Heart right ventricle (tissue), 16 donors: ENCODE measurements around the gene IRF3. TPM values are rescaled to one million over a fixed set of nuclear protein-coding genes. Genes with fewer than 3 reads are reported as not detected.
A peak's percentile ranks its signal among the peaks of the same experiment; 100 is the strongest.

ENCODE experiments used
- ATAC-seq, 8 donors: fragments of 200-7000 bp; cut with Tn5 transposase; one replicate each; pipeline ENCODE4 v1.9.1; 2020; ENCODE audit warnings: mild to moderate bottlenecking in 8 of 8, moderate library complexity in 8 of 8, moderate number of reproducible peaks in 1 of 8
- DNase-seq, 2 donors: peaks; one replicate each; pipeline ENCODE4 v3.0.0-alpha.2; 2020
- H3K27ac ChIP-seq, 10 donors: fragments of 200-600 bp; sonication (generic) in 2 of 10; one replicate each; pipeline versions ENCODE4 v1.5.0 to v1.8.0; 2020 to 2022; ENCODE audit warnings: mild to moderate bottlenecking in 3 of 10
- H3K27me3 ChIP-seq, 7 donors: fragments of 200-600 bp; one replicate each; pipeline ENCODE4 v1.8.0; 2021 to 2022; ENCODE audit warnings: mild to moderate bottlenecking in 2 of 7
- H3K36me3 ChIP-seq, 9 donors: fragments of 200-600 bp; sonication (generic) in 1 of 9; one replicate each; pipeline versions ENCODE4 v1.5.0 to v1.8.0; 2020 to 2022; ENCODE audit warnings: mild to moderate bottlenecking in 2 of 9
- H3K4me1 ChIP-seq, 9 donors: fragments of 200-600 bp; sonication (generic) in 1 of 9; one replicate each; pipeline versions ENCODE4 v1.5.0 to v1.8.0; 2020 to 2022; ENCODE audit warnings: mild to moderate bottlenecking in 4 of 9
- H3K4me3 ChIP-seq, 10 donors: fragments of 200-600 bp; sonication (generic) in 2 of 10; one replicate each; pipeline versions ENCODE4 v1.5.0 to v1.8.0; 2020 to 2022; ENCODE audit warnings: mild to moderate bottlenecking in 7 of 10, moderate library complexity in 2 of 10
- H3K9me3 ChIP-seq, 11 donors: fragments of 200-600 bp in 10 of 11; sonication (generic) in 2 of 11; one replicate each; pipeline versions ENCODE4 v1.5.0 to v1.8.0; 2013 to 2022; ENCODE audit warnings: mild to moderate bottlenecking in 2 of 11, control low read depth in 1 of 11, moderate library complexity in 1 of 11
- WGBS, 2 donors: extraction: QIAGEN DNeasy Blood & Tissue Kit; methylation state at CpG; one replicate each; pipeline ENCODE4 v1.1.7; 2013; ENCODE audit warnings: inconsistent platforms in 1 of 2; 5-methylcytosine and 5-hydroxymethylcytosine counted together
- intact Hi-C, 10 donors: fragments of 100-400 bp; cut with DNase I; formaldehyde crosslinking; loops; one replicate each; pipeline versions ENCODE4 v1.11.1 to v1.14.2; 2022
- polyA plus RNA-seq, 2 donors: library from polyadenylated mRNA; stranded (reverse); fragments of 200-250 nt; gene quantifications; one replicate each; pipeline ENCODE4 v1.2.3, GENCODE V29; 2013
- total RNA-seq, 10 donors: library from RNA; stranded (reverse); fragmentation: NEBNext Ultra II Directional in 3 of 10; extraction: Animal tissue kit (Norgen Biotek cat#: 25700) in 3 of 10; gene quantifications; one replicate each; pipeline versions ENCODE4 v1.2.1 to v1.2.4, GENCODE V29; 2021 to 2023
- TF ChIP-seq, protein P1 (sequence below), 9 donors: fragments of 200-600 bp; sonication (generic) in 2 of 9; IDR thresholded peaks; one replicate each; pipeline versions ENCODE4 v1.5.0 to v1.8.0; 2021 to 2022; ENCODE audit warnings: antibody characterized with exemption in 9 of 9, mild to moderate bottlenecking in 5 of 9, moderate library complexity in 1 of 9
- donor health status: Arrhythmogenic right ventricular cardiomyopathy.
- donor health status: ischemic (EF 13 %, LVEDD 7.1; RV severe dilation, severe dysfunction).
- donor health status: healthy with polysubstance abuse.
- donor health status: DM: no; HTN: yes; CAD: no.
- donor health status: DM: no; HTN: no; CAD: no.
- donor health status: ischemic (EF 25% LVEDD 6.9; RV normal size, moderate dysfunction).
- donor health status: ischemic (EF 25% LVEDD 5.7; RV mildly dilated, moderate dysfunction).
- donor health status: healthy.
- donor health status: DM: yes; HTN: yes; CAD: no.
- donor health status: Ischemic cardiomyopathy.
- donor health status: ischemic (EF 35%, LVEDD 5.7; RV mildly dilated, moderate dysfunction).
- donor health status: nonischemic (EF 11% LVEDD 7.7; RV severe dilation, severe dysfunction).
- donor health status: DM: yes; HTN: yes; CAD: no.
- donor health status: PGD.
- donor health status: ischemic (EF 29% LVEDD 5.4; RV normal size, mild dysfunction).
- donor health status: nonischemic (EF 23%, LVEDD 6.1; RV moderate dilation, normal function).

The IRF3 gene
- total and polyA plus RNA-seq, 12 donors, result 22.3 to 84.2 (median 25.4) TPM

DNA sequence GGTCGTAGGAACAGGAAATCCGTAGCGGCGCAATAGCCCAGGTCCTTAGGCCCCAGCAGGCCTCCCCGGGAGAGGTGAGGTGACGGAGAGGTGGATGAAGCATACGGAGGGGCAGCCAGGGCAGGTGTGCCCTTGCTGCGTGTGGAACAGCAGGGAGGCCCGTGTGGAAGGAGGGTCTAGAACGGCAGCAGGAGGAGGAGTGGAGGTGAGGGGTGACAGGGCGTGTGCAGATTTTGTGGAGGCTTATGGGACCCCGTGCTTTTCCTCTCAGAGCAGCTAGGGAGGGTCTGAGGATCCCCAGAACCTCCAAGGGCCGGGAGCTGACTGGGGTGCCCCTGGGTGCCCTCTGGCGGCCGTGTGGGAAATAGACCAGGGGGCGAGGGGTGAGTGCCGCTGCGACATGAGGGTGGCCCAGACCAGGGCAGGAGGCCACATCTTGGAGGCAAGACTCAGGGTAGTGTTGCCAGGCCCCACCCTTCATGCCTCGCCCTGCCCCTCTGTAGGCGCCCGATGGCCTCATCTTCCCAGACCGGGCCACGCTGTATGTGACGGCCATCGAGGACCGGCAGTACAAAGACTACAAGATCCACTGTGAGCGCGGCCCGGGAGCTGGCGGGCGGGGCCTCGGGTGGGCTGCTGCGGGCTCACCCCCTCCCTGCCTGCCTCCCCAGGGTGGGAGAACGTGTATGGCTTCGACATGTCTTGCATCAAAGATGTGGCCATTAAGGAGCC, 18.8 kb upstream of the IRF3 start:
- no peak for ATAC-seq

DNA sequence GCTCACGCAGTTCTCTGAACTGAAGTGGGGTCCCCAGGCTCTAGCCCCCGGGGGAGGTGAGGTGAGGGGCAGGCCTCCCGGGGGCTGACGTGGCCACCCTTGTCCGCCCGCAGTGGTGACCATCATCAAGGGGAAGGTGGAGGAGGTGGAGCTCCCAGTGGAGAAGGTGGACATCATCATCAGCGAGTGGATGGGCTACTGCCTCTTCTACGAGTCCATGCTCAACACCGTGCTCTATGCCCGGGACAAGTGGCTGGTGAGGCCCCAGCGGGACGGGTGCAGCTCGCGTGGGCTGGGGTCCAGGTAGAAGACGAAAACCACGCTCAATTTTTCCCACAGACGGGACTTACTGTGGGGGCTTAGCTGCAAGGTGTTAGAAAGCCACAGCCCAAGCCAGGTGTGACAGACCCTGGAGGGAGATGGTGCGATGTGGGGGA, 18.2 kb upstream of the IRF3 start:
- intact Hi-C loops, result loop anchor here in 1 of 10 donors (10.0 kb wide), 1 partner anchor 121 kb away; no protein-coding TSS in a partner anchor
- ATAC-seq, result no peak
- 95% methylated on average over 18 of the region's 18 CpGs for WGBS, 2 donors

More for the DNA sequence above, 18.8 kb upstream of the IRF3 start:
- no peak overlapping the region for H3K4me3 ChIP-seq
- H3K27me3 ChIP-seq, result peaks cover 0 to 7% (median 0%) of the 10 kb centered on the region in 7 donors
- H3K9me3 ChIP-seq, result no peaks in the 10 kb centered on the region
- TF ChIP-seq, protein P1, sequence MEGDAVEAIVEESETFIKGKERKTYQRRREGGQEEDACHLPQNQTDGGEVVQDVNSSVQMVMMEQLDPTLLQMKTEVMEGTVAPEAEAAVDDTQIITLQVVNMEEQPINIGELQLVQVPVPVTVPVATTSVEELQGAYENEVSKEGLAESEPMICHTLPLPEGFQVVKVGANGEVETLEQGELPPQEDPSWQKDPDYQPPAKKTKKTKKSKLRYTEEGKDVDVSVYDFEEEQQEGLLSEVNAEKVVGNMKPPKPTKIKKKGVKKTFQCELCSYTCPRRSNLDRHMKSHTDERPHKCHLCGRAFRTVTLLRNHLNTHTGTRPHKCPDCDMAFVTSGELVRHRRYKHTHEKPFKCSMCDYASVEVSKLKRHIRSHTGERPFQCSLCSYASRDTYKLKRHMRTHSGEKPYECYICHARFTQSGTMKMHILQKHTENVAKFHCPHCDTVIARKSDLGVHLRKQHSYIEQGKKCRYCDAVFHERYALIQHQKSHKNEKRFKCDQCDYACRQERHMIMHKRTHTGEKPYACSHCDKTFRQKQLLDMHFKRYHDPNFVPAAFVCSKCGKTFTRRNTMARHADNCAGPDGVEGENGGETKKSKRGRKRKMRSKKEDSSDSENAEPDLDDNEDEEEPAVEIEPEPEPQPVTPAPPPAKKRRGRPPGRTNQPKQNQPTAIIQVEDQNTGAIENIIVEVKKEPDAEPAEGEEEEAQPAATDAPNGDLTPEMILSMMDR (IDR thresholded peaks at IDR 0.05), result peak in 8 of 9 donors; percentile 7 to 51 (median 36)
- WGBS, 2 donors, result 81 to 84% methylated on average over 33 to 35 of the region's 35 CpGs
- intact Hi-C loops, result loop anchor here in 1 of 10 donors (10.0 kb wide), 1 partner anchor 120 kb away; no protein-coding TSS in a partner anchor
- peaks cover 3 to 76% (median 47%) of the 10 kb centered on the region in 9 donors for H3K36me3 ChIP-seq
- no peak for DNase-seq
- peak overlapping the region in 1 of 10 donors; percentile 60 for H3K27ac ChIP-seq
- H3K4me1 ChIP-seq, result peaks cover 13 to 77% (median 48%) of the 10 kb centered on the region in 9 donors

DNA sequence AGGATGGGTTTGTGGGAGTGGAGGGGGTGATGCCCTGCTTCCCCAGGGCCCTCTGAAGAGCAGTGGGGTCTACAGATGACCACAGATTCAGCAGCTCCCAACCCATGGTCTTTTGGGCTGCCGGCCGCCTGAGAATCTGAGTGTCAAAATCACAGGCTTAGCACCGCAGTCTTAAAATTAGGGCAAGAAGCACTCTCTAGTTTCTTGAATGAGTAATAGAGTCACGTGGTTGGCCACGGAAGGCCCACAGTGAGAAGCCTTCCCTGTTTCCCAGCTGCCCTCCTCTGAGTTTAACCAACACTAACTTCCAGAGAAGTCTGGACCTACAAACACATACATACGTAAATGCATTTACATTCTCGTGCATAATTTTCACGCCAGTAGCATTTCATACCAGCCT, 16.6 kb upstream of the IRF3 start:
- no peak for DNase-seq
- Histone ChIP-seq H3K4me3 (no peak overlapping the region), H3K27me3 (no peaks in the 10 kb centered on the region), H3K9me3 (no peaks in the 10 kb centered on the region), H3K27ac (no peak overlapping the region), H3K36me3 (peaks cover 3 to 67% (median 47%) of the 10 kb centered on the region in 9 donors), H3K4me1 (peaks cover 20 to 76% (median 55%) of the 10 kb centered on the region in 9 donors)
- ATAC-seq, result no peak
- WGBS, 2 donors, result 87 to 94% methylated on average over 8 of the region's 8 CpGs
- TF ChIP-seq, protein P1 (IDR thresholded peaks at IDR 0.05), result no peak
- intact Hi-C loops, result loop anchor here in 1 of 10 donors (10.0 kb wide), 1 partner anchor 123 kb away; no protein-coding TSS in a partner anchor

More for the DNA sequence above, 18.2 kb upstream of the IRF3 start:
- Histone ChIP-seq H3K36me3 (peaks cover 3 to 76% (median 47%) of the 10 kb centered on the region in 9 donors), H3K9me3 (no peaks in the 10 kb centered on the region), H3K4me3 (no peak overlapping the region), H3K27me3 (peaks cover 0 to under 1% (median 0%) of the 10 kb centered on the region in 7 donors), H3K4me1 (peaks cover 13 to 77% (median 48%) of the 10 kb centered on the region in 9 donors), H3K27ac (no peak overlapping the region)
- no peak for DNase-seq
- TF ChIP-seq, protein P1 (IDR thresholded peaks at IDR 0.05), result no peak

DNA sequence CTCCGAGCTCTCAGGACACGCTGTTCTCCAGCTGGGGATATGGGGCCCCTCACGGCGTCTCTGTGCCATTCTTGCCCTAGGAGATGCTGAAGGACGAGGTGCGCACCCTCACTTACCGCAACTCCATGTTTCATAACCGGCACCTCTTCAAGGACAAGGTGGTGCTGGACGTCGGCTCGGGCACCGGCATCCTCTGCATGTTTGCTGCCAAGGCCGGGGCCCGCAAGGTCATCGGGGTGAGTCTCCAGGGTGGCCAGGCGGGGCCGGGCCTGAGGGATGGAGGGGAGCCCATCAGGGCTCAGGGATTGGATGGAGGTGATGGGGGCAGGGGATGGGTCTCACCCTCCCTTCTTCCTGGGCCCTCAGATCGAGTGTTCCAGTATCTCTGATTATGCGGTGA, 16.2 kb upstream of the IRF3 start:
- DNase-seq (no peak), ATAC-seq (no peak)
- Histone ChIP-seq H3K27me3 (no peaks in the 10 kb centered on the region), H3K4me3 (no peak overlapping the region), H3K9me3 (no peaks in the 10 kb centered on the region), H3K27ac (no peak overlapping the region), H3K36me3 (peaks cover 3 to 63% (median 47%) of the 10 kb centered on the region in 9 donors), H3K4me1 (peaks cover 20 to 71% (median 54%) of the 10 kb centered on the region in 9 donors)
- intact Hi-C loops, result loop anchor here in 1 of 10 donors (10.0 kb wide), 1 partner anchor 123 kb away; no protein-coding TSS in a partner anchor
- 77 to 78% methylated on average over 19 of the region's 19 CpGs for WGBS, 2 donors
- TF ChIP-seq, protein P1 (IDR thresholded peaks at IDR 0.05), result no peak
